ENCODE results near the gene CADM1.

GRCh38 chr11:115244758-115245157 lies 259.5 kb downstream of the CADM1 start:
- no peak for TF ChIP-seq CTCF (conservative IDR thresholded peaks at IDR 0.05 in 1 of 2, IDR thresholded peaks at IDR 0.05 in 1 of 2; ENCODE audit: extremely low read depth in 1 of 2, insufficient read depth in 1 of 2, low read depth in 1 of 2, low read length in 2 of 2)
- no peak for TF ChIP-seq EZH2 (IDR thresholded peaks at IDR 0.05; ENCODE audit: borderline replicate concordance, low read length)
